HEK293 (cell line): ENCODE results near the gene LPO.

Experiments
- CTCF ChIP-seq: fragments of 450-650 bp; formaldehyde crosslinking; IDR thresholded peaks from 2 replicates; pipeline ENCODE4 v1.5.1; 2016; ENCODE audit warnings: missing biosample characterization, missing genetic modification characterization
- ZBTB7A ChIP-seq: fragments of 450-650 bp; formaldehyde crosslinking; IDR thresholded peaks from 2 replicates; pipeline ENCODE4 v1.5.1; 2016; ENCODE audit warnings: low read depth, missing biosample characterization, missing genetic modification characterization
- ZNF488 ChIP-seq: fragments of 450-650 bp; formaldehyde crosslinking; IDR thresholded peaks from 2 replicates; pipeline ENCODE4 v1.5.1; 2016; ENCODE audit warnings: missing biosample characterization, missing genetic modification characterization

- TF ChIP-seq ZNF488 (tag by site-specific recombination) (no peak), ZBTB7A (tag by site-specific recombination) (no peak), CTCF (tag by site-specific recombination) (no peak)
These were observed 44.6 kb upstream of the LPO start for GRCh38 chr17:58193641-58194255.
